ENCODE results near the gene BUD23.
"Not testable (repeated sequence)": the region's sequence is repeated elsewhere in the genome, so short reads cannot be mapped to it uniquely, and the experiment has no call there.

BUD23 gene

DNA sequence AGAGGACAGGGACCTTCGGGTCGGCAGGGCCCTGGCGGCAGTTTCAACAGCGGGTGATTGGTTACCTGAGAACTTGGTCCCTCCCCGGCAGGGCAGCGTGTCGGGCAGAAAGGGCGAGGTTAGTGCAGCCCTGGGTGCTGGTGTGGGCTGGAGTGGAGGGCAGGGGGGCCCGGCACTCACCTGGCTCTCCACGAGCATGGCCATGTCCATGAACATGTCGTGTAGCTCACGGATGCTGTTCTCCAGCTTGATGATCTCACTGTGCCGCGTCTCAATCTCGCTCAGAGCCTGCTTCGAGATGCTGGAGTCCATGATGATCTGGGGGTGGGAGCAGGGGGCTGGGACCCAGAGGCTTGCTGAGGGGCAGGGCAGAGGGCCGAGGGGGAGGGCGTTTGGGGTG lies 19.3 kb downstream of the BUD23 start:
- FAIRE-seq = no peak

DNA sequence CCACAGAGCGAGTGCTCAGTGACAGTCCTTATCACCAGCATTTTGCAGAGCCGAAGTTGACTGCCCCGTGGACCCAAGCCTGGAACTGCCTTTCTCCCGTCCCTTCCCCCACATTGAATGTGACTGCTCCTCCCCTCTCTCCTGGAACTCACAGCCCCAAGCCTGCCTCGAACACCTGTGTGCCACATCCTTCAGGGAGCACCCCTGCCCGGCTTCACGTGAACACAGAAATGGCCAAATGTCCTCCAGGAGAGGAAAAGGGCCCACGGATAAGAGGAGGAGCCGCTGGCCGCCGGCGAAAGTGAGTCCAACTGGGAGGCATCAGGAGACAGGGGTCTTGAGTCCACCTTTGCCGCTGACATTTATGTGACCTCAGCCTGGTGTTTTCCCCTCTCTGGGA lies 19.8 kb downstream of the BUD23 start:
- no peak for FAIRE-seq

DNA sequence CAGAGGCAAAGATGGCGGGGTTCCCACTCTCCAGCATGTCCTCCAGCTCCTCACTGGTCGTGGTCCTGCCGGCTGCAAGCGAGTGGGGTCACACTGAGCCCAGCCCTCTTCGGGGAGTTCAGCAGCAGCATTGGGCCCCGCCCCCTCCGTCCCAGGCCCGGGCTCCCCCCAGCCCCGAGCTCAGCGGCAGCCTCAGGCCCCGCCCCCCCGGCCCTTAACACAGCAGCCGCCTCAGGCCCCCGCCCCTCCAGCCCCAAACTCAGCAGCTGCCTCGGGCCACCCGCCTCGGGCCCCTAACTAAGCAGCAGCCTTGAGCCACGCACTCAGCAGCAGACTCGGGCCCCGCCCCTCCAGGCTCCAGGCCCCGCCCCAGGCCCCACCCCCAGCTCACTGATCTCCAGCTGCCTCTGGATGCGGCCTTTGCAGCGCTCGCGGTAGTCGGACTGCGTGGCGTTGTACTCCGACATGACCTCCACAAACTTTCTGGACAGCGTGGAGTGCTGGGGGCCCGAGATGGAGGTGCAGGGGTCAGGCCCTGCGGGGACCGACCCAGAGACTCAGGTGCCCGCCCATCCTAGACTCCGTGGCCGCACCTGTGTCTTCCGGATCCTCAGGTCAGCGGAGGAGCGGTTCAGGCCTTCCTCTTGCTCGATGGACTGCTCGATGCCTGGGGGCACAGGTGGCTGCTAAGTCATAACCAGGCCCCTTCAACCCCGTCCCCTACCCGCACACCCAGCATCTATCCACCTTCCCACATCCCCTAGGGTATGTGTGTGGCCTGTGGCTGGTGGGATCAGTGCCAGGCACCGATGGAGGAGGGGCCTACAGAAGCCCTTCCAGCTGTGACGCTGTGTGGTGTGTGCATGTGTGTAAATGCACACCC lies 20.6 kb downstream of the BUD23 start:
- FAIRE-seq = no peak

DNA sequence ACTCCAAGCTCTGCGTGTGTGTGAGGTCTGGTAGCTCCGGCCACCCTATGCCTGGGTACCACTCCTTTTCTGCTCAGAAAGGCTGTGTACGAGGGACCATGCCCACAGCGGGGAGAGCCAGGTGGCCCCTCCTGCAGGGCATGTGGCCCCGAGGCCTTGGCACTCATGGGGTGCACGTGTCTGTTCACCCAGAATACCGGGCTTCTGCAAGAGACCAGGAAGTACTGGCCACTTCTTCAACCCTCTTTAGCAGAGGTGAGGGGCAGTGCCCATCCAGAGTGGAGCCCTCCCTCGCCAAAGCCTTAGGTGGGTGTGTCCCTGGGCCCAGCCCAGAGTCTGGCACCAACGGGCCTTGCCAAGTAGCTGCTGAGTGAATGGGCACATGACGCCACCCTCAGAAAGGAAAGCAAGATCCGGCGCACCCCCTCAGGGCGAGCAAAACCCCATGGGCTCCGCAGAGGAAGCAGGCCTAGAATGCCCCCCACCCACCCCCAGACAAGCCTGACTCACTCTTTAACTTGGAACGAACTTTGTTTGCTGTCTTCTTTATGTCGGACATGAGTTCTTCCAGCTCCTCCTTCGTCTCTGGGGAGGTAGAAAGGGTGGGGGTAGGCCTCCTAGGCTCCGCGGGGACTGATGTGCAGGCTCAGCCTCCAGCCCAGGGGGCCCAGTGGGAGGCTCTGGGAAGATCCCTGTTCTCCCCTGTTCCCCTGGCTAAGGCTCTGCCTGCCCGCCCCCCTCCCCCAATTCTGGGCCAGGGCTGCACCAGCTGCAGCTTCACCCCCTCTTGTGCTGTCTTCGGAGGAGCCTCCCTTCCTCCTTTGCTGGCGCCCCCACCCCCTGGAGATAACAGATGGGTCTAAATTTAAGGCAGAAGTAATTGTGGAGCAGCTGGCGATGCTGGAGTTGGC lies 21.5 kb downstream of the BUD23 start:
- FAIRE-seq = no peak

DNA sequence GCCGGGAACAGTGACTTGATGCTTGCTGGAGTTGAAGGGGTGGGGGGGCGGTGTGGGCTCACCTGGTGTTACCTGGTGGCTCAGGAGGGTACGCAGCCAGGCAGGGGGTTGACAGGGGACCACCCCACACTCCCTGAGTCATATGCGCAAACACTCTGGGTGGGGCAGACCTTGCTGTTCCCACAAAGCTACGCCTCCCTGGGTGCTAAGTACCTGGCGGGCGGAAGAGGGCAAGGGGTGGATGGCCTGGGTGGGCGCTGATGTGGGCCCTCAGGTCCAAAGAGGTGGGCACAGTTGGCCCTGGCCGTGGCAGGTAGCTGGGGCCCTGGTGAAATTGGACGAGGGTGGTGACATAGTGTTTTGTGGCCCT lies 22.1 kb downstream of the BUD23 start:
- no peak for FAIRE-seq

DNA sequence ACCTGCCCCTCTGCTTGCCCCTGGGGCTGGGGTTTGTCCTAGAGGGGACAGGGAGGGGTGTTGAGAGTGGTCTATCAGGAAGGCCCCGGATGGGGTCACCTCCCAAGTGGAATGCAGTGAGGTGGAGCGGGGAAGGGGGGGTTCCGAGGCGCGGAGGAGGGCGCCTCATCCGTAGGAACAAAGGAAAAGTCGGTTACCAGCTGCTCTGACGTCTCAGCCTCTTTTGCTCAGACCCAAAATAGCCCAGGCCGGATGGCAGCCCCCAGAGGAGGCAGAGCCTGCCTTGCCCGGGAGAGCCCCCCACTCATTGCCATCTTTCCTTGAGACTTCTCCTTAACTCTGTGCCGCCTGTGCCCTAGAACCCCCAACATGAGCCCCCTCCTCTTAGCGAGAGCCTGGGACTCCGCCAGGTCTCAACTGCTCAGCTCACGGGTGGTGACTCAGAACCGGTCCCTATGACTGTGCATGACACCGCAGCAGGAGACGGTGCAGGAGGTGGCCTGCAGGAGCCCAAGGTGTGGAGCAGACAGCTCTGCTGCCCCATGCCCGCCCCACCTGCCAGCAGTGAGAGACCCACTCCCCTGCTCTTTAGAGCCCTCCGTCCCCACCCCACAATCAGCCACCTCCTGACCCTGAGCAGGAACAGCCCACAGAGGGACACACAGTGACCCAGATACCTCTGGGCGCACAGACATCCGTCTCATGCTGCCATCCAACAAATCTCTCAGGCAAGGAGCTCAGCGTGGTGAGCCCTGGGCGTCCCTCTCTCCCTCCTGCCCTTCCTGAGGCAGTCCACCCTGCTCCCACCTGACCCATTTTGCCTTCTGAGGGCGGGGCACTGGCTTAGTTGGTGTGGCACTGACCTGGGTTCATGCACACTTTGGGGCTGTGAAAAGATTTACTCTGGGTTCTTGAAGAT lies 23.0 kb downstream of the BUD23 start:
- no peak for FAIRE-seq

DNA sequence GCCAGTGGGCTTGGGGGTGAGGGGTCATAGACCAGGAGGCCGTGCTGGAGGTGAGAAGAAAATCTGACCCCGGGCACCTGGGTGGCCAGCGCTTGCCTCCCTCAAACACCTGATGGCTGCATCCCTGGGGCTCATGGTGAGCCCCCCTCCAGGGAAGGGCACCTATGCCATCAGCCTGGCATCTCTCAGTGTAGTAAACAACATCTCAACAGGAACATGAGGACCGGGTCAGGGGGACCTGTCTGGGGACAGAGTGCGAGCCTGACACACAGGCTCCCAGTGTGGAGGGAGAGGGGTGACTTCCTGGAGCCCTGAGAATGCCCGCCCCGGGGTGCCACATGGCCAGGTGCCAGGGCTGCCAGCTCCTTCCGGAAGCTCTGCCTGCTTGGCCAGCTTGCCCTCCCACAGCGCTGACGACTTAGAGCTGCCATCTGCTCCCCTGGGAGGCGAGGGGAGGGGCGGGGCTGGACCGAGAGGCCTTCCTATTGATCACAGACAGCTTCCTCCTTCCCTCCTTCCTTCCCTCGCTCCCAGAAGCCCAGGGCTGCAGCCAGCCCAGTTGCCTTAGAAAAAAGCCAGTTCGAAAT lies 23.7 kb downstream of the BUD23 start:
- FAIRE-seq = no peak

DNA sequence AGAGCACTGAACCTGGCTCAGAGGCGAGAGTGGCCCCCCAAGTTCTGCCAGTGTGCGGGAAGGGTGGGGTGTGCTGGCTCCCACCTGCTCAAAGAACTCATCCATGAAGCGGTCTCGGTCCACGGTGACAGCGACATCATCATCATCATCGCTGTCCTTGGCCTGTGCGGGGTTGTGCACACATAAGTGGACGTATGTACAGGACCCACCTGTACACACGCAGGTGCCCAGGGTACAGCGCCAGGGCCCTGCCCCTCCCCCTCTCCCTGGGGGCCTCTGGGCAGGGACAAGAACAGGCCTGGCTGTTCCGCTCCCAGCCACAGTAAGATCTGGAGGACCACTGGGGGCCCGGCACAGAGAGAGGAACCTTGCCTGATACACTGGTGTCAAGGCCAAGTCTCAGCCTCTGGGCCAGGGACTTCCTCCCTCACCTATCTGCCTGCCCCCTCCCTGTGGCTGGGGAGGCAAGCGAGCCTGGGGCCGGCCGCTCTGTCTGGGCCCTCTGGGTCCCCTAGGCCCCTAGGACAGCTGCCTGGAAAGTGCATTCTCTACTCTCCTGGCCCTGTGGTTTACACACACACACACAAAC lies 25.7 kb downstream of the BUD23 start:
- no peak for FAIRE-seq

DNA sequence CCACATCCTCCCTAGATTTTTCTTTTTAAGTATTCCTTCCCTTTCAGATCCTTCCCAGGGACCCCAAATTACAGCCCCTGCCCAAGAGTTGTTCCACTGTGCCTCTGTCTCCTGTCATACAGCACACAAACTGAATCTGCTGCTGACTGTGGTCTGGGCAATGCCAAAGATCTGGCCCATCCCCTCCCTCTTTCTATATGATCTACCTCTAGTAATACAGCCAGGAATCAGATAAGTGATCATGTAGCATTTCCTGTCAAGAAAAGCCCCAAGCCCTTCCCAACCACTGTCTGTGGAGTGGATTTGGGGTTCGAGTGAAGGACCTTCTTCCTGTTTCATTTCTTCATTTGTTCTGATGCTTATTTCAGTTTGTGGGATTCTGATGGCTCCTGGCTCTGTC lies 29.4 kb downstream of the BUD23 start:
- no peak for FAIRE-seq

DNA sequence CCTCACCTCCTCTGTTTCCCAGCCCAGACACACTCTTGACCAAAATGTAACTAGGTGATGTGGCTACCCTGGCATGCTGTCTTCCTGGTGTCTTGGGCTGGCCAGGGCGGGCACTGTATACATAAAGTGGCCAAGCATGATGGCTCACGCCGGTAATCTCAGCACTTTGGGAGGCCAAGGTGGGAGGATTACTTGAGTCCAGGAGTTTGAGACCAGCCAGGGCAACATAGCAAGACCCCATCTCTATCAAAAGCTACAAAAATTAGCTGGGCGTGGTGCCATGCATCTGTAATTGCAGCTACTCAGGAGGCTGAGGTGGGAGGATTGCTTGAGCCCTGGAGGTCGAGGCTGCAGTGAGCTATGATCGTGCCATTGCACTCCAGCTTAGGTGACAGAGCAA lies 29.9 kb downstream of the BUD23 start:
- not testable (repeated sequence) for FAIRE-seq

DNA sequence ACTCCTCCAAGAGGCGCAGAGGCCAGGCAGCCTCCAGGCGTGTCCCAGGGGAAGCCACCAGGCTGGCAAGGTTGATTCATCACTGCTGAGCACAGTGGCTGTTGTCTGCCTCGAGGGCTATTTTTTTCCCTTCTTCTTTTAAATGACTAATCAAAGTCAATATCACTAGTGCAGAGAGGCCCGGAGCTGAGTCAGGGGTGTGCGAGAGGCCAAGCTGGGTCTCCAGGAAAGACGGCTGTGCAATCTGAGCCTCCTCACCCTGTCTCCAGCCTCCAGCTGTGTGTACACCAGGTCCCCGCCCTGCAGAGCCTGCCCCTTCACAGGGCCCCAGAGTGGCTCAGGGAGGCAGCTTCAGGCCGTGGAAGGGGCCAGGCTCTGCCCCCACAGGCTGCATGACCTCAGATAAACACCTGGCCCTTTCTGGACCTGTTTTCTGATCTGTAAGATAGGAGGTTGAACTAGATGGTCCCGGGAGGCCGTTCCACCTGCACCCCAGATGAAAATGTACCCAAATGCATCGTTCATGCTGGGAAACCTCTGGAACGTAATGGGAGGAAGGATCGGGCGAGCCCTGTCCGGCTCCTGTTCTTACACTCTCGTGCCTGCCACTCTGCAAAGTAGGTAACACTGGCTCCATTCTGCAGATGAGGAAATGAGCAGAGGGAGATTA lies 32.4 kb downstream of the BUD23 start:
- FAIRE-seq = no peak

DNA sequence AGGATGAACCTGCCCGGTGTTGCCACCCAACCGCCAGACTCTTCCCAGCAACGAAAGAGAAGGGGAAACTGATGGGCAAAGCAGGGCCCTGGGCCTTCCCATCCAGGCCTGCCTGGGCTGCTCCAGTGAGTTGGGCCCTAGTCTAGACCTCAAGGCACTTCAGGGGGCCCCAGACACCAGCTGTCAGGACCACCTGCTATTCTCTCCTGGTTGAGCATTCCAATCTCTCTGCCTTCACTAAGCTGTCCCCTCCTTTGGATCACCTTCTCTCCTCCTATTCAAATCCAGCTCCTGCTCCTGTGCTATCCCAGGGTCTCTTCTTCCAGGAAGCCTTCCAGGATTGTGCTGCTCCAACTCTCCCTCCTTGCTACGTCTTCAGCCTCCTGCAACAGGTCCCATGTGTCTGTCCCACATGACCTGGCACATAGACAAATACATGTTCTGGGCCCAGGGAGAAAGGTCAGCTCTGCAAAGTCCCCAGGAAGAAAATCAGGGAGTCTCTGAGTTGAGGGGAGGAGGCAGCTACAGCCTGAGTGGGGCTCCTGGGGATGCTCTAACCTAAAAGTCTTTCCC lies 33.0 kb downstream of the BUD23 start:
- no peak for FAIRE-seq

DNA sequence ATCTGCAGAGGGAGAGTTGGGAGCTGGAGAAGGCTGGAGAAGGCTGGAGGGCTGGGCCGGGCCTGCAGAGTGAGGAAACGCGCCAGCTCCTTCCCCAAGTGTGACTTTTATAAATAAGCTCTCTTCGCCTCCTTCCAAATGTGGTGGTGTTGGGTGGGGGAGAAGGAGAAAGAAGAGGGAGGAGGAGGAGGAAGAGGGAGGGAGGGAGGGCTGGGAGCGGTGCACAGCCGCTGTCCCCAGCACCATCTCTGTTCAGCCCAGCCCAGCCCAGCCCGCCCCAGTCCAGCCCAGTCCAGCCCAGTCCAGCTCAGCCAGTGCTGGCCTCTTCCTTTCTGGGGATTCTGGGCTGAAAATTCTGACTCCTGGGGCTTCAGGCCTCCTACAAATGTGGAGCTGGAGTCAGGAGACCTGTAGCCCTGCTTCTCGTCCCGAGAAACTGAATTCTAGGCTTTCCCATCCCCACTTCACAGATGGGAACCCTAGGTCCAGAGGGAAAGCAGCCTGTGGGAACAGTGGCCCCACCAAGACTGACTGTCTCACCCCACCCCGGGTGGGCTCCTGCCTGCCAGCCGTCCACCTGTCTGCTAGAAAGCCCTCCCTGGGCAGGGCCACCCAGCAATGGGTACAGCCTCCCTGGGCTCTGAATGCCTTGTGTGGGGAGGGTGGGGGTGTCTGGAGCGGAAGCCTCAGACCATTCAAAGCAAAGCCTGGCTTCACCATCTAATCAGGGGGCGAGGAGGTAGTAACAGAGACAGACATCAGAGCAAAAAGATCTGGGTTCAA lies 33.8 kb downstream of the BUD23 start:
- no peak for FAIRE-seq

DNA sequence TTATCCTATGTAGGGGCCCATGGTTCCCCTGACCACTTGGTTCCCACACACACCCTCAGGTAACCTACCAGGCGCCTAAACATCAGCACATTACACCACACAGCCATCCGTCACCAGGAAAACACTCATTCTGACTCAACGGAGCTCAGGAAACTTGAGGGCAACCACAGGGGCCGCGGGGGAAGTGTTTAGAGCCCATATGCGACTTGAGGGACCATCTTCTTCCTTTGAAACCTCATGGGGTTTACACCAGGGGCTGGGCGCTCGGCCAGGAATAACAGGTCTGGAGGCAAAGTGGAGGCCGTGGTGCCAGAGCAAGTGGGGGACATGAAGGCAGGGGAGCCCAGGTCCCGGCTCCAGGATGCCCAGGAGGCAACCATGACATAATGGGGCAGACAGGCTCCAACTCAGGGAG lies 34.6 kb downstream of the BUD23 start:
- no peak for FAIRE-seq

DNA sequence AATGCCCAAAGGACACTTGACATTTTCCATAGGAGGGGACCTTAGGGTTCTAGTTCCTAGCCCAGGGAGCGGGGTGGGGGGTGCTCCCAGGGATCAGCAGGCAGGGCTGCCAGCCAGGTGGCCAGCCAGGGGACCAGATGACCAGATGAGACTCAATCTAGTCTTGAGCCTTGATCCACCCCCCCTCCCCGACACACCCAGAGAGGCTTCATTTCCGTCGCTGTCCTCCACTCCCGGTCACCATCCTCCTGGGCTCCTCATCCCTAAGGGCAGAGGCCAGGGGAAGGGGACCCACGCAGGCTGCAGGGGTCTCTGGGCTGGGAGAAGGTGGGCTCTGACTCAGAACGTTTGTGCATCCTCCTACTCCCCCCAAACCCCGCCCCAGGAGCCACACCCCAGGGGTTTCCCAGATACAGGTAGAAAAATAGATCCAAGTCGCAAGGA lies 35.1 kb downstream of the BUD23 start:
- no peak for FAIRE-seq

DNA sequence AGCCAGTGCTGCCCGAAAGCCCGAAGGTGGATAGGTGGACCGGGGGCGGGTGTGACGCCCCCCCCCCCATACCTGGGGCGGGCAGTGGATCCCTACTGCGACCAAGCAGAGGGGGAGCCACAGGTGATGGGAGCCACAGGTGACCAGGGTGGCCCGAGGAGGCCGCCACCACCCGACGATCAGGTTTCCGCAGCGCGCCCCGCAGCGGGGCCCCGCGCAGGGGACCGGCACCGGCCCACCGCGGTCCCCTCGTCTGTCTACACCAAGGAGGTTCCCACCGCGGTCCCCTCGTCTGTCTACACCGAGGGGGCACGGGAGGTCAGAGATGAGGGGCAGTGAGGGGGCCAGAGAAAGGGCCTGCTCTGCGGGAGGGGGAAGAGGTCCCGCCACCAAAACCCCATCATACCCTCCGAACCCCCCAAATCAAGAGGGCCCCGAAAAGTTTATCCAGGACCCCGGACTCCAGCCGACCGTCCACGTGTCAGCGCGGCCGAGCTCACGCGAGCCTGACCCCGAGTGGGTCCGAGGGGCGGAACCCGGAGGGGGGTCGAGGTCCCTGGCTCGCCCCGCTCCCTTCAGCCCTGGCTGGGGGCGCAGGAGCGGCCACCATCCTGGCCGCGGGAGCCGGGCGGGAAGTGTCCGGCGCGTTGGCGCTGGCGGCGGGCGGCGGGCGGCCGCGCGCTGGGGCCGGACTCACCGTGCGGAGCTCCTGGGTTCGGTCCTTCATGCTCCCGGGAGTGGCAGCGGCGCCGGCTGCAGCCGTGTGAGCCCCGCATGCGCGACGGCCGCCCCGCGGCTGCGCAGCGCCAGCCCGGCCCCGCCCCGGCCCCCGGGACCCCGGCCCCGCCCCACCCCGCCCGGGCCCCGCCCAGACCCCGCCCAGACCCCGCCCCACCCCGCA lies 35.8 kb downstream of the BUD23 start, which contains the start of gene STX1A:
Gene STX1A (minus strand): TSS at position 765 of the 901 bp plus-strand sequence. CDS start 38 bp downstream, at position 727.
- no peak for FAIRE-seq

DNA sequence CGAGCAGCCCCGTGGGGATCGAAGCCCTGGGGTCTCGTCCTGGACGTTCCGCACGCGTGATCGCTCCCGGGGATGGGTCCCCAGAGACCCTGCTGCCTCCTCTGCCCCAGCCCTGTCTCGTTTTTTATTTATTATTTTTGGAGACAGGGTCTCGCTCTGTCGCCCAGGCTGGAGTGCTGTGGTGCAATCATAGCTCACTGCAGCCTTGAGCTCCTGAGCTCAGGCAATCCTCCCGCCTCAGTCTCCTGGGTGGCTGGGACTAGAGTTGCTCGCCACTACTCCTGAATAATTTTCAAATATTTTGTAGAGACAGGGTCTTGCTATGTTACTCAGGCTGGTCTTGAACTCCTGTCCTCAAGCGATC lies 36.4 kb downstream of the BUD23 start:
- no peak for FAIRE-seq

DNA sequence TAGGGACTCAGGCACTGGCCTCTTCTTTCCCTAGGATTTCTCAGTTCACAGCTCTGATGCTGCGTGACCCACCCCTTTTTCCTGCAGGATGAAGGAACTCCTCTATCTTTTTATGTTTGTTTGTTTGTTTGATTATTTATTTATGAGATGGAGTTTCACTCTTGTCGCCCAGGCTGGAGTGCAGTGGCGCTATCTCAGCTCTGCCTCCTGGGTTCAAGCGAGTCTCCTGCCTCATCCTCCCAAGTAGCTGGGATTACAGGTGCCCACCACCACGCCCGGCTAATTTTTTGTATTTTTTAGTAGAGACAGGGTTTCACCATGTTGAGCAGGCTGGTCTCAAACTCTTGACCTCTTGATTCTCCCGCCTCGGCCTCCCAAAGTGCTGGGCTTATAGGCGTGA lies 37.0 kb downstream of the BUD23 start:
- not testable (repeated sequence) for FAIRE-seq

DNA sequence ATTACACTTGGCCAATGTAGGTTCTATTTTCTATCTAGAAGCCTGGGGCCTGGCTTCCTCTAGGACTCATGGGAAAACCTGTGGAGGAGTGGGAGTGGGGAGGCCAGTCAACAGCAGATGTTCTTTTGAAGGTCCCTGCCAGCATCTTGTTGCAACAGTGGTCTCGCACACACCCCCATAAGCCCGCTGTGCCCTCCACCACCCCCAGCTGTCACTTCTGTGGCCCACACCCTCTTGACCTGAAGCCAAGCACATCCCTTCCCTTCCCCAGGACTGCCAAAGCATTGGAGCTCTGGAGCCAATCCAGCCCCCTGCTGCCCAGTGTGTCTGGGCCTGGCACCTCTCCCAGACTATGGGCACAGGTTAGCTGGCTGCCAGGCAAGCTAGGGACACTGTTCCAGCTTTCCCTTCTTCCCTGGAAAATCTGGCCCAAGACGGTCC lies 38.0 kb downstream of the BUD23 start:
- FAIRE-seq = no peak
